HG02973 (cell line): ENCODE measurements around the gene FLT1.

Experiments used
- ATAC-seq: cut with Tn5 transposase; IDR thresholded peaks from one replicate; pipeline ENCODE4 v1.9.1; 2021; ENCODE audit warnings: moderate library complexity; ENCODE audit not compliant: unreplicated experiment

The FLT1 gene

DNA sequence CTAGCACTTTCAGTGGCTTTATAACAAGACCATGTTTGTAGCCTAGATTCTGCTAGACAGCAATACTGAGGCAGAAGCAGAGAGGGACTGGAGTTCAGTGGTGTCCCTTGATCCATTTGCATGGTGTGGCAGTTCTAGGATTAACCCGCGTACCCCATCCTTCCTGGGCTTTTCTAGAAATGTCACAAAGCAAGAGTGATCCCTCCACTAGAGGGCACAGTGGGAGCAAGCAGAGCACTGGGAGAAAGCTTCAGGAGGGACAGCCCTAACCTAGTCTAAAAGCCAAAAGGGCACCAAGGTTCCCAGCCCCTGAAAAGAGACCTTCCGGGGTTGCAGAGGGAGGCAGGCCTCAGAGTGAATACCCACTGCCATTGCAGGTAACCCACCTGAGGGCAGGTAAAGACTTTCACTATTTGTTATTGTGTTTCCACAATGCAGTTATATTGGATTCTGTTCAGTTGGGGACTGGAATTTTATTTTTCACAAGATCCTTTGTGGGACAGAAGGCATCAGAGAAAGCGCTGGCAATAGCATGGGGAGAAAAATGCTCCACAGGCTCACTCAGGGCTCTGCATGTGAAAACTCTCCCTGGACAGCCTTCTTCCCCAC is 170.6 kb downstream of the FLT1 start:
- no peak for ATAC-seq

DNA sequence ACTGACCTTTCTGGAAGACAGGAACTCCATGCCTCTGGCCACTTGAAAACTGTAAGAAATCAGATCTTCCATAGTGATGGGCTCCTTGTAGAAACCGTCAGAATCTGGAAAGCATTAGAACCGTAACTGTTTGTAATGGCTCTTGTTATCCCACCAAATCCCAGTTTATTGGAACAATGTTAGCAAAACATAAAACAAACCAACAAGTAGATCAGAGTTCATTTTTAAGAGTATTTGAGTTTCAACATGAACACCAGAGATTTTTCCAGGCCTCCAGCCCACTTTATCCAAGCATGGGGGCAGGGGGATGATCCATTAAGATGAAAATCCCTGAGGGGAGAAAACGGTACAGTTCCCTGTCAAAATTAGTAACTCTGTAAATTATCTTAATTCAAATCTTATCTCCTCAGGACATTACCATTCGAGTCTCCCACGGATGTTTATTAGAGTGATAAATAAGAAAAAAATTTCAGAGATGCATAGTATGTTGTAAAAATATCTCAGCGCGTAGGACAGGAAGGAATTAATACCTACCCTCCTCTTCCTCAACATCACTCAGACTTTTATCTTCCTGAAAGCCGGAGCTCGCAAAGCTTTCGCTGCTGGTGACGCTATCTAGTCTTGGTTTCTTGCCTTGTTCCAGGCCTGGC is 172.5 kb downstream of the FLT1 start:
- no peak for ATAC-seq

DNA sequence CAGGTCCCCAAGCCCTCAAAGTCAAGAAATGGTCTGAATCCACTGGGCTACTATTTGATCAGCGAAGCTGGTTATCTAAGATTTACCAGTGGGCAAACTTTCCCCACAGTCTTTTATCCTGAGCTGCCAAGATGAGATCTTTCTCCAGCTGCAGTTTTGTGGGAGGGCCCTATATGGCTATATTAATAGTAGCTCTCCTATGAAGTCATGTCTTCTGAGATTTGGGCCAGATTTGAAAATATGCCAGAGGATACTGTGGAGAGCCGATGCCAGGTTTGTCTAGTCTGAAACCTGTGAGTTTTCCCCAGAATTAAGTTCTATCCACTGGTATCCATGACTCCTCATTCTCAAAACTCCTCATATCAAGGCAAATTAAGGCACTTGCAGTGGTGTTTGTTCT is 173.2 kb downstream of the FLT1 start:
- no peak for ATAC-seq

DNA sequence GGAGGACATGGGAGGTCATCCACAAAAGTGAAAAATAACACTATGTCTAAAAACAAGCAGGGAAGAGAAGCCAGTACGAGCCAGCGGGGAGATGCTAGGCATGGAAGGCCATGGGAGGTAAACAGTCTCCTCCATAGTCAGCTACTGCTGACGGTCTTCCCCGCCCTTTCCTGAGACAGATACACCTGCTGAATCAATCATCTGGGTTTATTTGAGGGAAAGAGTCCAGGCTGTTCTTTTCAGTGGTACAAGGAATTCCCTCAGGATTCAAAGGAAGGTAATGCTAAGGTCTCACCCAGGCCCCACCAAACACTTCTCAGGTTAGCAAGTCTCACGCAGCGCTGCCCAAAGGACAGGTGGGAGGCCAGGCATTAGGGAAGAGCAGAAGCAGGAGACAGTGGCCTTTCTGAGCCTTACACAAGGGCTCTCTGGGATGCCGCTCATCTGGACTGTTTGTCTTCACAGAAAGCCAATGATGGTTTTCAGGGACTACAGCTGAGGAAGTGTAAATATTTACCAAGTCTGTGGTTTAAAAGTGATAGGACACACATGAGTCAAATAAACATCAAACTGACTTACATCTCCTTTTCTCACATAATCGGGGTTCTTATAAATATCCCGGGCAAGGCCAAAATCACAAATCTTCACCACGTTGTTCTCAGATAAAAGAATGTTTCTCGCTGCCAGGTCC is 173.9 kb downstream of the FLT1 start:
- ATAC-seq, result no peak

DNA sequence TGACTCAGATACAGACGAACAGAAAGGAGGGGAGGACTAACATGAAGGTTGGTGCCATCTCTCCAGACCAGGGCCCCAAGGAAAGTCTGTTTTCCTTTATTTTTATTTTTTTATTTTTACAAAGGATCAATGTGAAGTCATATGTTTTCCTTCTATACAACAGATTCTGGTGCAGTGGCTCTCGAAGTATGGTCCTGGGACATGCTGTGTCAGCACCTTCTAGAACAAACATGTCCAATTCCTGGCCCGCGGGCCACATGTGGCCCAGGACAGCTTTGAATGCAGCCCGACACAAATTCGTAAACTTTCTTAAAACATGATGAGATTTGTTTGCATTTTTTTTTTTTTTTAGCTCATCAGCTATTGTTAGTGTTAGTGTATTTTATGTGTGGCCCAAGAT is 174.7 kb downstream of the FLT1 start:
- no peak for ATAC-seq

DNA sequence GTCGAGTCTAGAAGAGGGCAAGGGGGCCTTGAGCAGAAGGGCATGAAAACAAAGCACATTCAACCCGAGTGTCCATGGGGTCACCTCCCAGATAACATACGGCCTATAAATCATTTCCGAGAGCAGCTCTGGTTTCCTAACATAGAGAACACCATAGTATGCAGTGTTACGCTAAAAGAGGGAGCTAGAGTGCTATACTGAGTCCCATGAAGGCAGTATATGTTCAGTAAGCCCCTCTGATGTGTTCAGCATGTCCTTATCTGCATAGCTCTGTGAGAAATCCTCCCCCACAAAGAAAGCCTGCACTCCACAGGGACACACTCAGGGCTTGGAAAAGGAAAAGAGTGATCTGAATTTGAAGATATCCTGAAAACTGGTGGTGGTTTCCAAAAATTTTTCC is 175.4 kb downstream of the FLT1 start:
- no peak for ATAC-seq

DNA sequence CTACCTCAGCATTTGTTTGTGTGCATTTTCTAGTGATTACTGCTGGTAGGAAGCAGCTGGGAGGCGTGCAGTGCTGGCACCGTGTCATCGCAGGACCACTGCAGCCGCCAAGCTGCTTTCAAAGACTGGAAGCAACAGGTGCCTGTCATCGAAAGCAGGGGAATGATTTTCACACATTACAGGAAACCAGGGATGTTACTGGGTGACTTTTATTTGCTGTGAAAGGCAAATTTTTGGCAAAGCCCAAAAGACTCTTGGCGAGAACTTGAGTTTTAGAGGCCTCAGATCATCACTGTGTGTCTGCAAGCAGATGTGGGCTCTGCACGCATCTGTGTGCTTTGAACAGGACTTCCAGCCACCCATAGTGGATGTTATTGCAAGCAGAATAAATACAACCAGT is 176.4 kb downstream of the FLT1 start:
- no peak for ATAC-seq

DNA sequence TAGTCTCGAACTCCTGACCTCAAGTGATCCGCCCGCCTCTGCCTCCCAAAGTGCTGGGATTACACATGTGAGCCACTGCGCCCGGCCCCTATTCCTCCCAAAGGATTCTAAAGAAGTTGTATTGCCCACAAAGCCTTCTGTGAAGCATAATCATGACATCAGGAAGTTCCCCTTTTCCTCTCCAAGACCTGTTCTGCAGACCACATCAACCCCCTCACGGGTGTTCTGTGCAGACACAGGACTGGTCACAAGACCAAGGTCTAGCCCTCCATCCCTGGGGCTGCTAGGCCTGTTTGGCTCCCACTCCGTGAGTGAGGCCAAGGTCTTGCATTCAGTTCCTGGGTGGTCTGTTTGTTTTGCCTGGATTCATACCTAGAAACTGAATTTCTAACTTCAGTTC is 178.1 kb downstream of the FLT1 start:
- no peak for ATAC-seq

DNA sequence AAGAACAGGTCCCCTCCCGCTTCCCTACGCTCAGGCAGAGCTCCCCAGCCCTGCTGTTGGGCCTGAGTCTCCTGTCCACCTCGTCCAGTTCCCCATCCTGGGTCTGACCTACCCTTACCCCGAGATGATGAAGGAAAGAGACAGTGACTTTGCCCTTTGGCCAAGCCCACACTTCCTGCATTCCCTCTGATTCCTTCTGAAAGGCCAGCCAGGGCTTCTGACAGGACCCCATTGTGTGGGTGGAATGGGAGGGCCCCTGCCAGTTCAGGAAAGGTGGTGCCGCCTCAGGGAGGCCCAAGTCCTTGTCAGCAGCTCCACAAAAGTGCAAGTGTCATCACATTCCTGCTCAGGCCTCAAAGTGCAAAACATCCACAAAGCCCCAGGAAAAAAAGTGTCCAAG is 178.8 kb downstream of the FLT1 start:
- no peak for ATAC-seq

DNA sequence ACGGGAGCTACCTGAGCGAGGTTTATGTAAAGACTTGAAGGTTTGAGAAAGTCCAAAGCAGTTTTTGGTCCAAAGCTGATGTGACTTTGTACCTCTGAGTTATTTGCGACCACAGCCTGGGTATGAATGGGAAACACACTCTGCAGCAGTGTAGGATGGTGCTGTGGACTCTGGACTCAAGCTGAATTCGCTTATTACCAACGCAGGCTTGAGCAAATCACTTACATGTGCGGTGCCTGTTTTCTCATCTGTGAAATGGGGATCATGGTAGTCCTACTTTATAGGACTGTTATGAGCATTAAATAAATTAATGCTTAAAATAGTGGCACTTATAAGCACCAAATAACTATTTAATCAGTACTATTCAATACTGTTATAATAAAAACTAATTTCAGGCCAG is 180.0 kb downstream of the FLT1 start:
- no peak for ATAC-seq

DNA sequence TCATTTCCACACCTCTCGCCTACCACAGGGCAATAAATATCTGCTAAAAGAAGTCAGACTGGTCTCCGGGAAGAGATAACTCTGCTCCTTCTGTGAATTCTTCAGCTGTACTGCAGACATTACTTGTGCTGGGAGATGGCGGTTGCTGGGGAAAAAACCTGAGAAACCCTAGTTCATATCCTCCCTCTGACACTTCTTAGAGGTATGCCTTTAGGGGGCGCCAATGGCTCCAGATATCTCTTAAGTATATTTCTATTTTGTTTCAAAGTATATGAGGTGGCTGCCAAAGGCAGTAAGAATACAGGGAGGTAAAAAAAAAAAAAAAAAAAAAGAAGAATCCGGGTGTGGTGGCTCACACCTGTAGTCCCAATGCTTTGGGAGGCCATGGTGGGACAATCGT is 181.3 kb downstream of the FLT1 start:
- ATAC-seq, result no peak

DNA sequence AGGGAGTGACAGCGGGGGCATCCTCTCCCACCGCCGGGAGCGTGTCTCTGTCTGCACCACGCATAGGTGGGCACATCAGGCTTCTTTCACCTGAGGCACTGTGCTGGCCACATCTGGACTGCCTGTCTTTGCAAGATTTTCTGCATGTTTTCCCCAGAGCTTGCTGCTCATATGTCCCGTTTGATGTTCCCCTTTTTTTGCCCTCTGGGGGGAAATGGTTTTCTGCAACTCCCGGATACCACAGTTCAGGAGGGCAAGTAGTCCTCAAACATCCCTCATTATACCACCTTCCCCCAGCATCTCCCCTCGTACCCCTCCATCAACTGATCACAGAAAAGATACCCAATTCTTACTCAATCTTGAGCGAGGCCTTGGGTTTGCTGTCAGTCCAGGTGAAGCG is 188.6 kb downstream of the FLT1 start:
- no peak for ATAC-seq

DNA sequence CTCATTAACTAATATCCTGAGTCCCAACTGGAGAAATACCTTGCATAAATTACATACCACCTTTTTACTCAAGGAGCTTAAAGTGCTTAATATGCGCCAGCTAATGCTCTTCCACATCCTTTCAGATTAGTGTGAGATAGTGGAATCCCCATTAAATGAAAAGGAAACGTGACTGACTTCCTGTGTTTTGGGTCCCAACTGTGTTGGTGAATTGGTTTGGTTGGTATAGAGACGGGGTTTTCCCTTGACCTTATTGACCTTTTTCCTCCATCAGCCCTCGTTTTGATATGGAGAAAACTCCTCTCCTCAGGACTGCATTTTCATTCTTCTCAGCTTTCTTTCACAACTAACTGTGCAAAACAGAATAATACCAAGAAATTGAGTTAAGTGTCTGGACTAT is 193.1 kb downstream of the FLT1 start:
- no peak for ATAC-seq

DNA sequence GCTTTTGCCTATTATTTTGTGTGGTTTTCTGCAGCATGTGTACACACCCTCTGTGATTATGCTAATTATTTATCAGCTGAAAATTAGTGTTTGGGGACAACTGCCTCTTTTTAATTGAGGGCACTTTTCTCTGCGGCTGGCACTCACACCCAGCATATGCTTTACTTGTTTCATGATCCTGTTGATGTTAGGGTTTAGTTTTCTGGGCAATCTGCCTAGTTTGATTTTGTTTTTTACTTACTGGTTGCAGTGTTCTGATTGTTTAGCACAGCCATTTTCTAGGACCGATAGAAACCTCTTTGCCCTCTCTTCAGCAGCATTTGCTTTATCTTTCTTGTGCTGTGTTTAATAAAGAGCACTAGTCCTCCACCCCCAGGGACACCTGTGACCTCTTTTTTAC is 195.0 kb downstream of the FLT1 start:
- no peak for ATAC-seq

DNA sequence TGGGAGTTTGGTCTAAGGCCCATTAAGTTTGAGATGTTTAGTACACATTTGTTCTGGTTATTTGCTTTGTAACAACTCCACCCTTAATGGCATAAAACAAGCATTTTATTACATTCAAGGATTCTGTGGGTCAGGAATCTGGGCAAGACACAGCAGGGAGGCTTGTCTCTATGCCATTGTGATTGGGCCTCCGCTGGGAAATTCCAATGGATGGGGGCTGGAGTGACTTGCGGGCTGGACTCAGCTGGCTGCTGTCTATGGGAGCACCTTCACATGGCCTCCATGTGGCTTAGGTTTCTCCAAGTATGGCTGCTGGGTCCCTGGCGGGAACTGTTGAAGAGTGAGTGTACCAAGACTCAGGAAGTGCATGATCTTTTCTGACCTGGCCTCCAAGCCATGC is 197.6 kb downstream of the FLT1 start:
- no peak for ATAC-seq

DNA sequence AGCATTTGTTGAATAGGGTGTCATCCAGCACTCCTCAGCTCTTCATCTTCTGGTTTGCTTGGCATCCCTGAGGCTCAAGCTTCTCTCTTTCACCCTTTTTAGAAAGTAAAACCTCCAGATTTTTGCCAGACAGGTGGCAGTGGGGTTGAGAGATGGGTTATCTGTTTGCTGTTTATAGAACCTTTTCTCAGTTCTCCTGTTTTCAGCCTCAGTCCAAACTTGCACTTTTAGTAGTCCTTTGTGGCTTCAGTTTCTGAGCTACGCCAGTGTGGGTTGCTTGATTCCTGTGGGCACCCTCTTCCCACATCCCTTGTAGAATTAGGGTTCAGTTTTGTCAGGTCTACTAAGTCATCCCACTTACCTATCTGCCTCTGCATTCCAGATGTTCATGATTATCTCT is 208.7 kb downstream of the FLT1 start:
- peak; percentile 44 for ATAC-seq

DNA sequence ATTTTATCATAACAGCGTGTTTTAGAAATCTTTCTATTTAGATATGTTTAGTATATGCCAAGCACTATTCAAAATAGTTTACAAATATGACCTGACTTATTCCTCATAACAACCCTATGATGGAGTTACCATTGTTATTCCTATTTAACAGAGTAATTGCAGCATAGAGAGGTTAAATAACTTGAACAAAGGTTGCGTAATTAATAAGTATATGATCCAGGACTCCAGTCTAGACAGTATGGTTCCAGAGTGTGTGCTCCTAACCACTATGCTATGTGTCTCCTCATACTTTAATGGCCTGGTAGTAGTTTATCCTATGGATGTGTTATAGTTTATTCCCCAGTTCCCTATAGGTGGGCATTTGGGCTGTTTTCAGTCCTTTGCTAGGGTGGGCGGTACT is 211.3 kb downstream of the FLT1 start:
- no peak for ATAC-seq

DNA sequence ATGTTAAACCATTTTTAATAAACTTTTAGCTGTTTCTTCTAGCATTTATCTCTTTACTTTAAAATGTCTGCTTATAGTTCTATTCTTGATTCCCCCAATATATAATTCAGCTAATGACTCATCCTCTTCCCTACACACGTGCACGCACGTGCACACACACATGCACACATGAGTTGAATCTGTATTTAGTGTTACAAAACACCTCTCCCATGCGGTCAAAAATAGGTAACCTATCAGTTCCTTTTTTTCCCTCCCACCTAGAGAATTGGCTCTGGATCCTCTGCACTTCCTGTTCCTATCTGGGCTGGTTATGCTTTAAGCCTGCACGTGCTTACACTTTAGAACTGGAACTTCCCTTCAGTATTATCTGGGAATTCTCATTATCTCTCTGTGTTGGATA is 212.5 kb downstream of the FLT1 start:
- no peak for ATAC-seq

DNA sequence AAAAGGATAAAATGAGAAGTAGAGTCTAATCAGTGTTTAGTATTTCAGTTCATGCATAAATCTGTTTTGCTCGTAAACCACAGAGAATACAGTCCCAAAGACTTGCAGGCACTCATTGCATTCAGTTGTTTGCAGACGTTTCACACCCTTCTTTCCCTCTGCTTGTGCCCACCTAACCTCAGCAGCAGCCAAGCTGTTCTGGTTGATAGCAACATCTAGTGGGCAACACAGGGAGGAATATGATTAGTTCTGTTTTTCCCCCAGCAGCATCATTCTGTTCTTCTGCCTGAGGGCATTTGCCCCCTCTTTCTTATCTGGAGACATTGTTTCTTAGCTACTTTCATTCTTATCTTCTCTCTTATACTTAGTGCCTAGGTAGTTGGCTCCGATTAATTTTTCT is 221.0 kb downstream of the FLT1 start:
- no peak for ATAC-seq

DNA sequence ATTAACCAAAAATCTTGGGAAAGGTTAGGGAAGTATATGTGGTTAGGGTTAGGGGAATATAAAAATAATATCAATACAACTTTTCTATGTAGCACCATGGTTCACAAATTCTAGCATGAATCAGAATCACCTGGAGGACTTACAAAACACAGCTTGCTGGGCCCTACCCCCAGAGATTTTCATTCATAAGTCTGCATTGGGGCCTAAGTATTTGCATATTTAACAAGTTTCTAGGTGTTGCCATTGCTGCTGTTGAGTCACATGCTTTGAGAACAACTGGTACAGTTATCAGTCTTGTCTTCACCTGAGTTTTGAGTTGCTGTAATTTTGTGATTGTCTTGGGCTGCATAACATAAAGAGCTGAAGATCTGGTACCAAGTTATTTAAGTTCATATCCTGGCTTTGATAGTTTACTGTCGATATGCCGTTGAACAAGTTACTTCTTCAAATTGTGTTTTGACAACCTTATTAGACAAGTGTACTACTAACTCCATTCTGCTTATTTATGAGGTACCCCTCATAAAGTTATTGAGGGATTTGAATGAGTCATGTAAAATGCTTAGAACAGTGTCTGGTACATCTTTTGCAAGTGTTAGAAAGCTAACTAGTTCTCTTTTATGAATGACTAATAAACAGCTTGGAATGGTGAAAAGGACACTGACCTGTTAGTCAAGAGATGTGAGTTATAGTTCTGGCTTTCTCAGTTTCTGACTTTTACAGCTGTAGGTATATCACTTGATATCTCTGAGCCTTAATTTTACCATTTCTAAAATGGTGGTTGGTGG is 223.7 kb downstream of the FLT1 start:
- ATAC-seq, result no peak

DNA sequence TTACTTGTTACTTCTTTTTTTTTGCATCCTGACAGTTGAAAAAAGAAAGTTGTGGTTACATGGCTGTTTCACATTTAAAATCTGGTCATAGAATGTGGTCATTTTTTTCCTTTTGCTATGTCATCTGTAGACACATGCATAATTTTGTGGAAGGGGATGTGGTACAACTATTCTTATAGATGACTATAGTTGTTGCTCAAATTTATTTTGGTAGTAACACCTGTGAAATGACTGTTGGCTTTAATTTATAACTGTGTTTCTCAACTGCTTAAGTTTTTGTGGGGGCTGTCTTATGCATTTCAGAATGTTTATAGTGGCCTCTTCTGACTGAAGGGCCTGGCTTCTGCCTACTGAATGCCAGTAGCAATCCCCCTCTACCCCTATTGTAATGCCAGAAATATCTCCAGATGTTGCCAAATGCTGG is 226.1 kb downstream of the FLT1 start:
- ATAC-seq, result peak; percentile 95

DNA sequence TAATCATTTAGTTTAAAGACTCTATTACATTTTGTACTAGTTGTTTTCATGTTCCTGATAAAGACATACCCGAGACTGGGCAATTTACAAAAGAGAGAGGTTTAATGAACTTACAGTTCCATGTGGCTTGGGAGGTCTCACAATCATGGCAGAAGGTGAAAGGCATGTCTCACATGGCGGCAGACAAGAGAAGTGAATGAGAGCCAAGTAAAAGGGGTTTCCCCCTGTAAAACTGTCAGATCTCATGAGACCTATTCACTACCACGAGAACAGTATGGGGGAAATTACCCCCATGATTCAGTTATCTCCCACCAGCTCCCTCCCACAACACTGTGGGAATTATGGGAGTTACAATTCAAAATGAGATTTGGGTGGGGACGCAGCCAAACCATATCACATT is 227.4 kb downstream of the FLT1 start:
- ATAC-seq, result no peak
